PC-9 (cell line): Measurements from ENCODE around the gene FARP1. TPM values are rescaled to one million over a fixed set of nuclear protein-coding genes. Genes with fewer than 3 reads are reported as not detected.

Experiments
- BruUV-seq: library from RNA; stranded (reverse); fragments of 400-500 nt; replicated peaks from 2 replicates; lab custom pipeline; 2021; lab: Mats Ljungman, UMichigan
- CTCF ChIA-PET: fragments of 300-600 bp; sonication (Branson Sonifier 250); formaldehyde crosslinking; loops from one replicate; lab custom pipeline; 2022; ENCODE audit warnings: antibody characterized with exemption; lab: Charles Lee
- POLR2A ChIA-PET: fragments of 300-600 bp; sonication (Branson Sonifier 250); formaldehyde crosslinking; loops from one replicate; lab custom pipeline; 2022; ENCODE audit warnings: antibody characterized with exemption; ENCODE audit not compliant: unreplicated experiment; lab: Charles Lee
- DNase-seq, 2 experiments: peaks; one replicate each; pipeline versions ENCODE4 v3.0.0 to v3.0.0-alpha.2; 2015 to 2022; ENCODE audit warnings: mixed read lengths in 1 of 2
- H2AFZ ChIP-seq: fragments of 200-600 bp; sonication (generic); 2 replicates; pipeline ENCODE4 v1.8.1; 2017; ENCODE audit warnings: antibody characterized with exemption
- H3F3A ChIP-seq: fragments of 200-600 bp; sonication (generic); 2 replicates; pipeline ENCODE4 v1.8.1; 2017; ENCODE audit warnings: antibody characterized with exemption, mild to moderate bottlenecking, low read depth; ENCODE audit not compliant: insufficient read depth
- H3K27ac ChIP-seq: fragments of 200-600 bp; sonication (generic); 2 replicates; pipeline ENCODE4 v1.6.1; 2016; ENCODE audit warnings: mixed run types
- H3K27me3 ChIP-seq: fragments of 200-600 bp; sonication (generic); 2 replicates; pipeline ENCODE4 v1.6.1; 2016; ENCODE audit warnings: low read depth, mixed run types; ENCODE audit not compliant: insufficient read depth
- H3K36me3 ChIP-seq: fragments of 200-600 bp; sonication (generic); 2 replicates; pipeline ENCODE4 v1.6.1; 2016; ENCODE audit warnings: low read depth, mixed run types
- H3K4me1 ChIP-seq: fragments of 200-600 bp; sonication (generic); replicated peaks from 2 replicates; pipeline ENCODE4 v1.6.1; 2016; ENCODE audit warnings: mixed run types; ENCODE audit not compliant: insufficient read depth
- H3K4me2 ChIP-seq: fragments of 200-600 bp; sonication (generic); 2 replicates; pipeline ENCODE4 v1.6.1; 2017; ENCODE audit warnings: mixed run types
- H3K4me3 ChIP-seq: fragments of 200-600 bp; sonication (generic); 2 replicates; pipeline ENCODE4 v1.6.1; 2016; ENCODE audit warnings: mixed run types
- H3K79me2 ChIP-seq: fragments of 200-600 bp; sonication (generic); 2 replicates; pipeline ENCODE4 v1.6.1; 2017; ENCODE audit warnings: low read depth, mixed run types
- H3K9me2 ChIP-seq: fragments of 200-600 bp; sonication (generic); 2 replicates; pipeline ENCODE4 v1.8.1; 2017; ENCODE audit warnings: mild to moderate bottlenecking; ENCODE audit not compliant: insufficient read depth
- H3K9me3 ChIP-seq: fragments of 200-600 bp; sonication (generic); 2 replicates; pipeline ENCODE4 v1.8.1; 2016; ENCODE audit warnings: low read depth; ENCODE audit not compliant: insufficient read depth
- H4K20me1 ChIP-seq: fragments of 200-600 bp; sonication (generic); 2 replicates; pipeline ENCODE4 v1.8.1; 2017; ENCODE audit not compliant: insufficient read depth
- CTCF ChIP-seq: fragments of 200-600 bp; sonication (generic); conservative IDR thresholded peaks from 2 replicates; pipeline ENCODE4 v1.6.1; 2017; ENCODE audit warnings: mixed run types, antibody characterized with exemption, mild to moderate bottlenecking, moderate library complexity
- EZH2 ChIP-seq: fragments of 200-600 bp; sonication (generic); IDR thresholded peaks from 2 replicates; pipeline ENCODE4 v1.8.0; 2017; ENCODE audit warnings: antibody characterized with exemption, low read depth
- intact Hi-C: fragments of 100-400 bp; cut with micrococcal nuclease; formaldehyde crosslinking; loops from one replicate; pipeline ENCODE4 v1.10.0; 2022; ENCODE audit not compliant: unreplicated experiment
- total RNA-seq: library from RNA; stranded (reverse); gene quantifications from 2 replicates; pipeline ENCODE4 v1.2.3, GENCODE V29; 2021

The FARP1 gene
- total RNA-seq, 1 experiment from 2014 or later, result 62.1 TPM

GRCh38 chr13:98338310-98338709, 195.4 kb downstream of the FARP1 start:
- CTCF ChIA-PET, result no interaction called here

GRCh38 chr13:98339684-98340425, 197.0 kb downstream of the FARP1 start:
- intact Hi-C loops, result no loop called here

More at GRCh38 chr13:98338310-98338709, 195.4 kb downstream of the FARP1 start:
- POLR2A ChIA-PET, result no interaction called here
- TF ChIP-seq EZH2 (no peak), CTCF (no peak)
- intact Hi-C loops, result no loop called here
- BruUV-seq, result no TSS peak
- no peaks in the 10 kb centered on the region for H4K20me1 ChIP-seq
- no peaks in the 10 kb centered on the region for H3K36me3 ChIP-seq
- no peaks in the 10 kb centered on the region for H3K27me3 ChIP-seq
- no peaks in the 10 kb centered on the region for H3K79me2 ChIP-seq
- no peak overlapping the region for H2AFZ ChIP-seq
- no peaks in the 10 kb centered on the region for H3K9me2 ChIP-seq
- H3K4me2 ChIP-seq, result no peak overlapping the region
- H3K4me1 ChIP-seq, result no peaks in the 10 kb centered on the region
- H3K27ac ChIP-seq, result no peak overlapping the region
- H3K4me3 ChIP-seq, result no peak overlapping the region
- H3F3A ChIP-seq, result no peaks in the 10 kb centered on the region
- no peaks in the 10 kb centered on the region for H3K9me3 ChIP-seq
- DNase-seq, result no peak

GRCh38 chr13:98342953-98343352, 200.1 kb downstream of the FARP1 start:
- intact Hi-C loops, result no loop called here
- Histone ChIP-seq H4K20me1 (no peaks in the 10 kb centered on the region), H3K36me3 (no peaks in the 10 kb centered on the region), H3K4me2 (no peak overlapping the region), H3K27me3 (no peaks in the 10 kb centered on the region), H3K9me3 (no peaks in the 10 kb centered on the region), H3F3A (no peaks in the 10 kb centered on the region), H3K4me1 (no peaks in the 10 kb centered on the region), H3K9me2 (no peaks in the 10 kb centered on the region), H3K4me3 (no peak overlapping the region), H3K27ac (no peak overlapping the region), H2AFZ (no peak overlapping the region), H3K79me2 (no peaks in the 10 kb centered on the region)
- DNase-seq, result no peak
- no peak for TF ChIP-seq EZH2
- TF ChIP-seq CTCF, result no peak
- POLR2A ChIA-PET, result no interaction called here
- no TSS peak for BruUV-seq
- CTCF ChIA-PET, result no interaction called here

More at GRCh38 chr13:98339684-98340425, 197.0 kb downstream of the FARP1 start:
- Histone ChIP-seq H2AFZ (no peak overlapping the region), H3K36me3 (no peaks in the 10 kb centered on the region), H4K20me1 (no peaks in the 10 kb centered on the region), H3F3A (no peaks in the 10 kb centered on the region), H3K27ac (no peak overlapping the region), H3K4me1 (no peaks in the 10 kb centered on the region), H3K4me2 (no peak overlapping the region), H3K27me3 (no peaks in the 10 kb centered on the region), H3K9me3 (no peaks in the 10 kb centered on the region), H3K9me2 (no peaks in the 10 kb centered on the region), H3K79me2 (no peaks in the 10 kb centered on the region), H3K4me3 (no peak overlapping the region)
- ChIA-PET CTCF (no interaction called here), POLR2A (no interaction called here)
- no peak for TF ChIP-seq EZH2
- no peak for TF ChIP-seq CTCF
- BruUV-seq, result no TSS peak
- DNase-seq, result peak in 1 of 2 experiments; percentile 31
